GM21786 (cell line): Measurements from ENCODE around the gene ROGDI.
A peak's percentile ranks its signal among the peaks of the same experiment; 100 is the strongest.

Experiments
- ATAC-seq: cut with Tn5 transposase; IDR thresholded peaks from one replicate; pipeline ENCODE4 v1.9.1; 2021; ENCODE audit not compliant: unreplicated experiment

The ROGDI gene, protein sequence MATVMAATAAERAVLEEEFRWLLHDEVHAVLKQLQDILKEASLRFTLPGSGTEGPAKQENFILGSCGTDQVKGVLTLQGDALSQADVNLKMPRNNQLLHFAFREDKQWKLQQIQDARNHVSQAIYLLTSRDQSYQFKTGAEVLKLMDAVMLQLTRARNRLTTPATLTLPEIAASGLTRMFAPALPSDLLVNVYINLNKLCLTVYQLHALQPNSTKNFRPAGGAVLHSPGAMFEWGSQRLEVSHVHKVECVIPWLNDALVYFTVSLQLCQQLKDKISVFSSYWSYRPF

DNA sequence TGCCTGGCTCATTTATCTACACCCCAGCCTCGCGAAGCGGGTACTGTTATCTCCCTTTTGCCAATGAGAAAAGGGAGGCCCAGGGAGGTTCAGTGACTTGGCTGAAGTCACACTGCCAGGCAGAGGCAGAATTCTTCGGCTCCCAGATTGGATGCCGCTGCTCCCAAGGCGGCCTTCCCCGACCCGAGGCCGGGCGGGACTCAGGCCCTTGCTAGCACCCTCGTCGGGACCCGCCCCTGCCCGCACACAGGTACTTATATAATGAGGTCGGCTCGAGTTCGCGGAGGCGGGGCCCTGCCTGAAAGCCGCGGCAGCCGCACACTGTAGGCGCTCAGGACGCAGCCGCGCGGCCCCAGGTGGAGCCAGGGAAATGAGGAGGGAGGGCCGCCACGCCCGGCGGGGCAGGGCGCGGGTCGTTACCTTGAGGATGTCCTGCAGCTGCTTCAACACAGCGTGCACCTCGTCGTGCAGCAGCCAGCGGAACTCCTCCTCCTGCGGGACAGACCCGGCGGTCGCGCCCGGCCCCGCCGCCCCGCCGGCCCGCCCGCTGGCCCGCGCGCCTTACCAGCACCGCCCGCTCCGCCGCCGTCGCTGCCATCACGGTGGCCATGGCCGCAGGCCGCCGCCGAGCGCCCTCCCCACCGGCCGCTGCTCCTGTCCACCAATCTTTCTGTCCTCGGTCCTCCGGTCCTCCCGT, at the start of gene ROGDI:
ROGDI (minus strand) TSS at position 672 of the 697 bp plus-strand sequence; CDS start at position 610, 62 bp downstream.
- ATAC-seq: peak; percentile 59

DNA sequence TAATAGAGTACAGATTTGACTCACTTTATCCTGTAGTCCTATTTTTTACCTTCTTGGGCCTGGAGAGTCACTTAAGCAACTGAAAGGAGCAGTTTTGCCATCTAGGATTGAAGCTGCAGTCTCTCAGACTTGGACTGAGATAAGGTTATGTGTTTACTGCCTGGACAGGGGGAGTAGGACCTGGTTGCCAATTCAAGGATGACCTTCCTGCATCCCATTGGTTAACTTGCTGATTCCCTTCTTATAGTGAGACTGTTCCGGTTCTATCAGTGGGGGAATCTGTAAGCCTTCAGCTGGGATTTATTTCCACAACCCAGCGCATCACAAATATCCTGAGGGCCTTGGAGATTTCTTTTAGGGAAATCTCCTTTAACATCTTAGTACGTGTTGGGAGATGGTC, 47.8 kb upstream of the ROGDI start:
- ATAC-seq: no peak

DNA sequence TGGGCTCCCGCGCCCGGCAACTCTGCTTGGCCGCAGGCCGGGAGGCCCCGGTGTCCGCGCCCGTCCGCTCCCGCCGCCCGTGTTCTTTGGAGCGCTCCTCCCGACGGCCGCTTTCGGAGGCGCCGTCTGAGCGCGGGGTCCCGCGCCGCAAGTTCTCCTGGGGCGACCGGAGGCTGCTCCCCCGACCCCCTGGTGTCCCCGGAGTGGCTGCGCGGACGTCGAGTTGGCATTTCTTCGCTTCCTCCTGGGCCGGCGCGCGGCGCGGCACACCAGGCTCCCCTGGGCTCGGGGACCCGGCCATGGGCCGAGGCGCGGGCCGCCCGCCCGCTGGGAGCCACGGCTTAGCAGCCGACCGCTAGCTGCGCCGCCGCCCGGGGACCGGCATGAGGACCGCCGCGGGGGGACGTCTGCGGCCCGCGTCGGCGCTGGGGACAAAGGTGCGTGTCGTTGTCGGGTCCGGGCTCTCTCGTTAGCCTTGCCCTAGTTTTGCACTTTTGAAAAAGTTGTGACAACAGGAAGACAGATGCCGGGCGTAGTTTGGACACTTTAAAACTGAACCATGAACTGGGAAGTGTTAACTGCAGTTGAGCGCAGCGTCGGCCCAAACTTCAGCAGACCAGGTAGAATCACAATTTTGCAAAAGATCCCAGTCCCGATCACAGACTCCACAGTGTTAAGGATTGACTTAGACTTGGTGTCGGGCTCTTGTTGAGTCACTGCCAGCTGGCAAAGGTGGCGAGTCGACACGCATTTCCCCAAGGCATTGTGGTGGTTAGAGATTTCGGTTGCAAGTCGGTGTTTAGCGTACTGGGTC, 45.5 kb upstream of the ROGDI start:
- ATAC-seq: peak; percentile 21

DNA sequence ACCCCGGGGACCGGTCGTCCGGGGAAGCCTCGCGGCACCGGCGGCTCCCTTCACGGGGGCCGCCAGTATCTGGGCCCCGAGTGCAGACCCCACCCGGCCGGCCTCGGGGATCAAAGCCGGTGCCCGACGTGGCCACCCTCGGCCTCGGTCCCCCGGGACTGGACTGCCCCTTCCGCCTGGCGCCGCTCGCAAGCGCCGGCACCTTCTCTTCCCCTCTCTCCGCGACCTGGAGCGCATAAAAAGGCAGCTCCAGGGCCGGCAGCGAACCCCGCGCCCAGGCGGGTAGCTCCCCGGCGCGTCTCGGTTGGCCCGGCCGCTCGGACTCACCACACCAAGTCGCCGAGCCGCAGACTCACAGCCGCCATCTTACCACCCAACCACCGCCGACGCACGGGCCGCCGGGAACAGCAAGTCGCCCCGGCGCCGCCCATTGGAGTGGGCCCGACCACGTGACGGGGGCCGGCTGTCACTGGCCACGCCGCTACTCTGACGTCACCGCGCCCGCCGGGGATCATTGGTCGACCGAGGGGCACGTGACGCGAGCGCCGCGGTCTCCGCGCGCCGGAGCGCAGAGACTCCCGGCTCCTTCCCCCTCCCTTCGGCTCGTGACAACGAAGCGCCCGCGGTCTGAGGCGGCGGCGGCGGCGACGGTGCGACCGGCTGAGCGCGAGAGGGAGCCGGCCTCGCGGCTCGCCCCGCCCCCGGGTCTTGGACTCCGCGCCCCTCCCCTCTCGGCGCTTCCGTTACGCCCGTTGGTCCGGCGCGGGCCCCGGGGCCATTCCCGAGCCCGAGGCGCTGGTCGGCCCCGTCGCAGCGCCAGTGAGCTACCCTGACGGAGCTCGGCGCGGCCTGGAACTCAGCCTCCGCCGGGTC, 44.7 kb upstream of the ROGDI start, which contains the start of the genes GLYR1 and UBN1:
GLYR1 (minus strand) TSS at position 388 of the 873 bp plus-strand sequence; CDS start at position 365, 23 bp downstream.
UBN1 (plus strand) TSS at position 581 of the 873 bp plus-strand sequence. CDS start 5,437 bp downstream, outside the sequence.
- peak; percentile 86 for ATAC-seq

DNA sequence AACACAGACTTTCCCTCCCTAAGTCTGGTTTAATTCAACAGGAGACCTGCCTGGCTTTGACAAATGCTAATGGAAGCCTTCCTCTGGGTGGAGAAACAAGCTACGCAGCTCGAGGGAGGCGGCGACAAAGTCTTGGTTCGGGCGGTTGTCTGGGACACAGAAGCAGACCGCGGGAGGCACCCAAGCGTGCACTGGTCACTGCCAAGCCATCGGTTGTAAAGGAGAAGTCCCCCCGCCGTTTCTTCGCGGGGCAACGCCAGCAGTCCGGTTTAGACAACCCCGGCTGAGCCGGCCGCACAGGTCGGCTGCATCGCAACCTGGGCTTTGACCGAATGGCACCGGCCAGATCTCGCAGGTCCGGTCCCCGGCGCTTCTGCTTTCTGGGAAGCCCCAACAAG, 44.1 kb upstream of the ROGDI start:
- peak; percentile 23 for ATAC-seq

DNA sequence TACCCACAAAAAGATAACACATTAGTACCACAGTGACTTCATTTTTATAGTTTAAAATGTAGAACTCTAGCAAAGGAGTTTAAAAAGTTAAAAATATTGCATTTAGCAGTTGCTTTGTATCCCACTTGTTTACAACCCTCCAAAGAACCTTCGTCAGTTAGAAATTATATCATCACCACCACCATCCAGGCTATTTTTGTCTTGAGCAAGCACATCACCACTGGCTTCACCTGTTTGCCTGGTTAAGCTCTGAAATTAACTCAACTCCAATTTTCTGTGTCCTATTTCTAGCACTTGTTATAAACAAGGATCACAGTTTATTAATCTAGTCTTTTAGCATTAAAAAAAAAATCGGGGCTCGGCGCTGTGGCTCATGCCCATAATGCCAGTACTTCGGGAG, 38.6 kb upstream of the ROGDI start:
- no peak for ATAC-seq

DNA sequence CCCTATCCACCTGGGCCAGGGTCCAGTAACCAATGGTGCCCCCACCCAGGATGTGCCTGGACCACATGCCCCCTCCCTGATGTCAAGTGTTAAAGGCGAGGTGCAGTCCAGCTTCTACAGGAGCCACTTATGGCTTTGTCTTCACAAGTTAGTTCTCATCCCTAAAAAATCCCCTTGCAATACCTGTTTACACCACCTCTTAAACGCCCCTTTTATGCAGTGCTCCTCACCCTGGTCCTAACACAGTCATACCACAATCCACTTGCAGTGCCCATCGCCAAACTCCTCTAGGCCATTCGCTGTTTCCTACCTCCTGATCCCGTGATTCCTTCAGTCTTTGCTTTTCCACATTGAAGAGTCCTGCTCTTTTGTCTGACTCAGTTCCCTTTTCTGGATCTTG, 37.5 kb upstream of the ROGDI start:
- no peak for ATAC-seq

DNA sequence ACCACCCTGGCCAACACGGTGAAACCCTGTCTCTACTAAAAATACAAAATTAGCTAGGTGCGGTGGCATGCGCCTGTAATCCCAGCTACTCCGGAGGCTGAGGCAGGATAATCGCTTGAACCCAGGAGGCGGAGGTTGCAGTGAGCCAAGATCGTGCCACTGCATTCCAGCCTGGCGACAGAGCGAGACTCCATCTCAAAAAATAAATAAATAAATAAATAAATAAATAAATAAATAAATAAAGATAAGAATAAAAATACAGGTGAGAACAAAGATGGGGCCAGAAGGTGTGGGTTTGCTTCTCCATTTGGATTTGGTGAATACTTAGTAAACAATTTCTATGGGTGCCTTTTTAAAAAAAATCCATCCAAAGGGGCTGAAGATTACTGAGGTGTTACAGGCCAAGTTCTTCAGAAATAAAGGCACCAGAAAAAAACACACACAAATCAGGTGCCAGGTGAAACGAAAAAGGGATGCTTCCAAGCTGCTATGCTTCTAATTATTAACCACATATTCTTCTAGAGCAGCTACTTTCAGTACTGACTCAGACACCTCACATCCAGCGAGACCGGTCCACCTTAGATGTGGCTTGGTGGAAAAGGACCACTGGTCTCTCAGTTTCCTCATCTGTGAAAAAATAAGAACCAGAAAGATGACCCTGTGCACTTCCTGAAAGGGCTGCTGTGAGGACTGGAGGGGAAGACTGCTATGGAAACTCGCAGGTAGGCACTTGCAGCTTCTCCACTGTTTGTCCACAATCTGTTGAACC, 35.5 kb upstream of the ROGDI start:
- no peak for ATAC-seq

DNA sequence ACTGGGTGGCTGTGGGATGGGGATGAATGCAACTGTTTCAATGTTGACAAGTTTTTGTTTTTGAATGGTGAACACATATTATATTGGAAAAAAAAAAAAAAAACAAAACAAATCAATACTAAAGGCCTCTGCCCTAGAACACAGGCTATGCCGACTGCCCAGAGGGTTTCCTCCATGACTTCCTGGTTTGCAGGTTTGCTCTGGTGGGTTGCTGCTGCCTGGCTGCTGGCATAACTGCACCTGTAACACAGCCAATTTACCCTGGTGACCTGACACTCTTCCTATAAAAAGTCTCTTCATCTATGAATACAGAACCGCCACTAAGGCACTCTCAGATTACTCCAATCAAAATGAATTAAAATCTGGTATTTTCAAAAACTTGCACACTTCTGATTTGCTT, 34.3 kb upstream of the ROGDI start:
- ATAC-seq: no peak

DNA sequence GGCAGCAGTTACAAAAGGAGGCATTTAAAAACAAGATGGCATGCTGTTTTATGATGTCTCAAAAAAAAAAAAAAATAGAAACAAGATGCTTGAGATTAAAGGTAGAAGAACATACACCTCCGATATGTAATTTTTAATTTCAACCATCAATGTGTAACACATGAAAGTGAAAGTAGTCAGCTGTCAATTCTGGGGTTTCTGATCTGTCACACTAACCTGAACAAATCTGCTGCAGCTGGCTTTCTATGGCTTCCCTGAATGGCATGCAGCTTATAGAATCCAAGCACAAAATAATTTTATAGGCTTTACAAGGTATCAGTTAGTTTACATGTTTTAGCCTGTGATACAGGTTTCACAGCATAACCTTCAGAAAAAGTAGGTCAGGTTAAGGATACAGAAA, 31.2 kb upstream of the ROGDI start:
- no peak for ATAC-seq

DNA sequence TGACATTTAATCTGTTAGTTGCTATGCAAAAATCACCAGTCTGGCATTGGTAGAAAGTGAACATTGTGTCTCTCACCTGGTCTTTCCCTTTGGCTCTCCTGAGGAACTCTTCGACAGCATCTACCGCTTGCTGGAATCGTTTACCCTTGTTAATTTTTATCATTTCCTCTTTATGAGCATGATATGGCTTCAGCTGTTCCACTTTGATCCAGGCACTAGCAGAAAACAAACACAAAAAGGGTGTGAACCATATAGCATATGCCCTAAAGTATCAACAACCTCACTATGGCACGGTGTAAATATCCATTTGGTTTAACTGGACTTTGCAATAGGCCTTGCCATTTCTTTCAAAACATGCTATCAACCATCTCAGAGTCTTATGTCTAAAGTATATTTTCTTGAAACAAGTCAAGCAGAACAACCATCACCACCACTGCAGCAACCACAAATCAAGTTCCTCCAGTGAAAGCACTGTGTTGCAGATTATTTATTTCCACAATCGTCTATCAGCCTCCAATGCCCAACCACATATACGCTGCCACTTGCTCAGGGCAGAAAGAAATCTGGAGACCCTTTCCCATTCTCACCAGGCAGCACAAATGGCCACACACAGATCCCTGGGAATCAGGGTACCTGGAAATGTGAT, 30.4 kb upstream of the ROGDI start:
- ATAC-seq: no peak

DNA sequence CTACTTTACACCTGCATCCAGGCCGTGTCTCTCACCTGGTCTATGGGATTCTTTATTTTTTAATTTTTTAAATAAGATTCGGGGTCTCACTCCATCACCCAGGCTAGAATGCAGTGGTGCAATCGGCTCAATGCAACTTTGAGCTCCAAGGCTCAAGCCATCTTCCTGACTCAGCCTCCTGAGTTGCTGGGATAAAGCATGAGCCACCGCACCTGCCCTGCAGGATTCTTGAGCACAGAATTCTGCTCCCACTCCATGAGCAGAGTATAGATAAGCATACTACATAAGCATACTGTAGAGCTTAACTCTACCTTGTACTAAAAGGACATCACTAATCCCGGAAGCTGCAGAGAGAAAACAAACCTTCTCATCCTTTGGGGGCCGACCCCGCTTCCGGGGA, 29.2 kb upstream of the ROGDI start:
- ATAC-seq: no peak

DNA sequence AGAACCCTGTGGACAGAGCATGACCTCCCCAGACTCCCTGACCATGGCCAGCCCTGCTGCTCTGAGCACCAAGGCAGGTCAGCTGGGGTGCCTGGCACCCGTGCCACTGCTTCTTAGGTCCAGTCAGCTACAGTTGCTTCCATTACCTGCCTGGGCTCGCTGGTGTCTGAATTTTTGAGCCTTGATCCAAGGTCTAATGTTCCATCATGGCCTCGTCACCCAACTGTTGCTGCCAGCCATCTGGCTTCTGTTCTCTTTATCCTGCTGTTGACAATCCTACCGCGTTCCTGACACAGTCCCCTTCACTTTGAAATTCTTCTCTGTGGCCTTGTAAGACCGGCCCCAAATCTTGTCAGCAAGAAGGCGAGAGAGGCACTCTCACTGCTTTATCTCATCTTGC, 28.0 kb upstream of the ROGDI start:
- ATAC-seq: no peak

DNA sequence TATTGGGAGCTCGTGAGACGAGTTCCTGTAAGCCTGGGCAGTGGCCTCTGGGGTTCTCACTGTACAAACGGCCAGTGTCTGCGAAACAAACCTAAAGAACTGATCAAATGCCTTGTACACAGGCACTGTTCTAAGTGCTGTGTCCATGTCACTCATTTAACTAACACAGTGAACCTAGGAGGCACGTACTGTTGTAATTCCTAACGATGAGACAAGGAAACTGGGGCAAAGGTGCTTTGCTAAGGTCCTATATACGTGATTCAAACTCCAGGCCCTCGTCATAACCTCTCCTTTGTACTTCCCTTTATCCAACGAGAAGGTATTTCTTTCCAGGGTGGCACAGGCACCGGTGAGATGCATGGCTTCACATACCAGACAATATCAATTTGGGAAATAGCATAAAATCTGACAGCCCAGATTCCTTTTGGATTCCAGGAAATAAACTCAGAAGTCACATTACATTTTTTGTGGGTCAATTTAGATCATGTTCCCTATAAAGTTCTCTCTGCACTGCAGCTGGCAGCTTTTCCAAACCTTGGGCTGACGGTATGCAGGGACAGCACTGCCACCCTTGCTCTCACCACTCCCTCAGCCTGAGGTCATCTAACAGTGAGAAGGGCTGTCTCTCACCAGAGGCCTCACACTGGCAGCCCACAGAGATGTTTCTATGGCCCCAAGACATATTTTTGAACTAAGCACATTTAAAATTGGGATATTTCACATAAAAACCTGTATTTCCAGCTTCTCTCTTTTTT, 26.3 kb upstream of the ROGDI start:
- no peak for ATAC-seq

DNA sequence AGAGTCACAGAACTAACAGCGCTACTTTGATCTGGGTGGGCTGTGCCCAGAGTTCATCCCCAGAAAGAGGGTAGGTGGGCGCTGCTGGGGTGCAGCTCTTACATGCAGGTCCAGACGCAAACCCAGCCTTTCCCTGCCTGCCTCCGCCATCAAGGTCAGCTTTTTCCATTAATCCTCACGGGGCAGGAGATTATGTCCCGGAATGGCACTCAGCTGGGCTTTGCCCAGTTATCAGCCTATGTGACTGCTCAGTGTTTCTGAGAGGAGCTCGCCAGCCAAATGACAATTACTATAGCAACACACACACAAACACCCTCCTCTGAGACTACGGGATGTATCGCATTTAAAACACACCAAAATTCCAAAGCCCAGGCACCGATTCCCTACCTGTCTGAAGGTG, 24.5 kb upstream of the ROGDI start:
- no peak for ATAC-seq

DNA sequence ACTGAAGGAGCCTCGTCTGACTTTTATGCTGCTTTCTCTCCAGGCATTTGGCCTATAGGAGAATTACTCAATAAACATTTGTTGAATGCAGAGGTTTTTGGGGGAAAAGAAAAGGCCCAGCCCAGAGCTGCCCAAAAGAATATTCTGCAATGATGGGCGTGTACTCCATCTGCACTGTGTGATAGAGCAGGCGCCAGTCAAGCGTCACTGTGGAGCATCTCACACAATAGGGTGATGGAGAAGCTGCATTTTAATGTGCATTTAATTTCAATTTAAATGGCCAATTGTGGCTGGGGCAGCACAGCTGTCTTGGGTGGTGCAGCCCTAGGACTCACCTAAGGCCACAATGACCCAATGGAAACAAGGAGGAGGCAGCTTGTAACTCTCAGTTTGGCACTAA, 24.1 kb upstream of the ROGDI start:
- no peak for ATAC-seq

DNA sequence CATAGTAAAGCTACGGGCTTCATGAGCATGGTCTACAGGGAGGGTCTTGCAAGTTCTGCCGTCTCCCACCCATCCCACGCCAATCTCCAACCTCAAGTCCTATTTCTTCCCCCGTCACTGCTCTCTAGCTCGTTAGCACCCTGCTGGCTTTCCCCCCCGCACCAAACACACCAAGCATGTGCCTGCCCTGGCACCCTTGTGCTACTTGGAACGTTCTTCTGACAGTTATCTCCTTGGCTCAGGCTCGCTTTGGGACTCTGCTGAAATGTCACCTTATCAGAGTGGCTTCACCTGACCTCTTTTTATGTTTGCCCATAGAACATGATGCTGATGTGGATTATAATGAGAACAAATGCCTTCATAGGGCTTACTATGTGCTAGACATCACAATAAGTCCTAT, 22.8 kb upstream of the ROGDI start:
- ATAC-seq: no peak

DNA sequence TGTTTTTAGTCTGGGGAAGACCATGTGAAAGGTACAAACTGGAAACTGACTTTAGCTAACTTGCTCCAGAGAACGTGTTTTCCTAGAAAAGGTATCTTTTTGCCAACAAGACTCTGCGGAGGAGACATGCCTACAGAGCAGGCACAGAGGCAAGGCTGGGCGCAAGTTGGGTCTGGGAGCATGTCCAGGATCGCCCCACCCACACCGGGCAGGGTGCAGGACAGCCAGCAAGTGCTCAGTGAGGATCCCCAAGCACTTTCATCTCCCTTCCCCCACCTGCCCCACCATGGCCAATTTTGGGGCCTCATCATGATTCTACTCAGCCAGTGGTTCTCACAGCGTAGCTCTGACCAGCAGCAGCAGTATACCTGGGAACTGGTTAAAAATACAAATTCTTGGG, 18.2 kb upstream of the ROGDI start:
- no peak for ATAC-seq
